ENCODE data around the gene LRP1B. TPM values are rescaled to one million over a fixed set of nuclear protein-coding genes. Genes with fewer than 3 reads are reported as not detected.

The LRP1B gene
- total RNA-seq, 1 donor from 2014 or later, result 0.54 TPM

DNA sequence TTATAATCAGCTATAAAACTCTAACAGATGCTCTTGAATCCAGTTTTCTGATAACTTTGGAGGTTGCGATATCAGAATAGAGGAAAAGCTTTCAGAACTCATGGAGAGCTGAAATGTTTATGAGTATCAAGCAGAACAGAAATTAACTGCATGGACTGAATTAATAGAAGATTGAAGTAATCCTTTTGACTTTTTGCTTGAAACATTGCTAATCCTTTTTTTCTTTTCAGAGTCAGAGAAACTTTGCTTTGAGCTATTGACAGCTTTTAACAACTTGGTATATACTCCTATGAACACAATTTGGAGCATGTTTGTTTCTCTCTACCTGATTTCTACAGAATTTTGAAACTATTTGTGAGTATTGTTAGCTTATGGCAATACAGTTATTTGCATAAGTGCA, 1254.8 kb downstream of the LRP1B start:
- DNase-seq (ENCODE audit: low read depth, low spot score), result no peak
- Mint-ChIP-seq H3K36me3 (ENCODE audit: low read depth) (peaks cover 9% of the 10 kb centered on the region), H3K4me3 (no peak overlapping the region), H3K27me3 (ENCODE audit: low read depth) (no peaks in the 10 kb centered on the region), H3K4me1 (no peaks in the 10 kb centered on the region), H3K9me3 (peaks cover 10% of the 10 kb centered on the region), H3K27ac (ENCODE audit: unreplicated experiment) (no peak overlapping the region)
- TF ChIP-seq, protein P1, sequence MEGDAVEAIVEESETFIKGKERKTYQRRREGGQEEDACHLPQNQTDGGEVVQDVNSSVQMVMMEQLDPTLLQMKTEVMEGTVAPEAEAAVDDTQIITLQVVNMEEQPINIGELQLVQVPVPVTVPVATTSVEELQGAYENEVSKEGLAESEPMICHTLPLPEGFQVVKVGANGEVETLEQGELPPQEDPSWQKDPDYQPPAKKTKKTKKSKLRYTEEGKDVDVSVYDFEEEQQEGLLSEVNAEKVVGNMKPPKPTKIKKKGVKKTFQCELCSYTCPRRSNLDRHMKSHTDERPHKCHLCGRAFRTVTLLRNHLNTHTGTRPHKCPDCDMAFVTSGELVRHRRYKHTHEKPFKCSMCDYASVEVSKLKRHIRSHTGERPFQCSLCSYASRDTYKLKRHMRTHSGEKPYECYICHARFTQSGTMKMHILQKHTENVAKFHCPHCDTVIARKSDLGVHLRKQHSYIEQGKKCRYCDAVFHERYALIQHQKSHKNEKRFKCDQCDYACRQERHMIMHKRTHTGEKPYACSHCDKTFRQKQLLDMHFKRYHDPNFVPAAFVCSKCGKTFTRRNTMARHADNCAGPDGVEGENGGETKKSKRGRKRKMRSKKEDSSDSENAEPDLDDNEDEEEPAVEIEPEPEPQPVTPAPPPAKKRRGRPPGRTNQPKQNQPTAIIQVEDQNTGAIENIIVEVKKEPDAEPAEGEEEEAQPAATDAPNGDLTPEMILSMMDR (conservative IDR thresholded peaks at IDR 0.05), result no peak

DNA sequence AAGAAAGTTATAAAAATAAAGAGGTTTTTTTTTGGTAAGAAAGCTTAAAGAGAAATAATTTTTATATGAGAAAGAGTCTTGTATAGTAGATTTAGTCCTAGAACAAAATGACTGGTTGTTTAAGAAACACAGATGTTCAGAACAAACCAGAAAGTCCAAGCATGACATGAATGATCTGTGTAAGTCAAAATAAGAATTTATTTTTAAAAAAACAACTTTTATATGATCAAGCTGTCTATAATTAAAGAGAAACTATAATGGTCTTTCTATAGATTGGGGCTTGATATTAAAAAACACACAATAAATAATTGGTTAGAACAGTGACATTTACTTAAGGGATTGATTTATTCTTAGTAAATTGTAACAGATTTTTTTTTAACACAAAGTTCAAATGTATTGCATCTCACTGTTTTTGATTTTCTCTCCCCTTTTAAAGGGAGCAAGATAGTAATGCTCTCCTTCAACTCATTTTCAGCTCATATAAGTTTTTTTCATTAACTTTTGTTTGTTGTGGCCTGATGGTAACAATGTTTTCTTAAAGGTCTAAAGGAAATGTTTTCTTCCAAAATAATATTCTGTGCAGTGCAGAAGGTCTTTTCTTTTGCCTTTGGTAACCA, 1256.8 kb downstream of the LRP1B start:
- peaks cover 12% of the 10 kb centered on the region for H3K9me3 Mint-ChIP-seq

GRCh38 chr2:140869925-140870324, 1260.9 kb downstream of the LRP1B start:
- no peaks in the 10 kb centered on the region for H3K27me3 Mint-ChIP-seq (ENCODE audit: low read depth)
- peaks cover 13% of the 10 kb centered on the region for H3K9me3 Mint-ChIP-seq
- H3K27ac Mint-ChIP-seq (ENCODE audit: unreplicated experiment), result no peak overlapping the region
- no peaks in the 10 kb centered on the region for H3K4me1 Mint-ChIP-seq
- TF ChIP-seq, protein P1 (conservative IDR thresholded peaks at IDR 0.05), result no peak
- no peak overlapping the region for H3K4me3 Mint-ChIP-seq
- DNase-seq (ENCODE audit: low read depth, low spot score), result no peak
- peaks cover 8% of the 10 kb centered on the region for H3K36me3 Mint-ChIP-seq (ENCODE audit: low read depth)

More for the DNA sequence above, 1256.8 kb downstream of the LRP1B start:
- Mint-ChIP-seq H3K4me3 (no peak overlapping the region), H3K4me1 (no peaks in the 10 kb centered on the region), H3K27ac (ENCODE audit: unreplicated experiment) (no peak overlapping the region), H3K27me3 (ENCODE audit: low read depth) (no peaks in the 10 kb centered on the region), H3K36me3 (ENCODE audit: low read depth) (peaks cover 14% of the 10 kb centered on the region)
- DNase-seq (ENCODE audit: low read depth, low spot score), result no peak
- TF ChIP-seq, protein P1 (conservative IDR thresholded peaks at IDR 0.05), result no peak

GRCh38 chr2:140869107-140869506, 1261.7 kb downstream of the LRP1B start:
- no peak overlapping the region for H3K27ac Mint-ChIP-seq (ENCODE audit: unreplicated experiment)
- TF ChIP-seq, protein P1 (conservative IDR thresholded peaks at IDR 0.05), result no peak
- no peak overlapping the region for H3K4me3 Mint-ChIP-seq
- H3K4me1 Mint-ChIP-seq, result no peaks in the 10 kb centered on the region
- no peak for DNase-seq (ENCODE audit: low read depth, low spot score)
- peaks cover 13% of the 10 kb centered on the region for H3K9me3 Mint-ChIP-seq
- H3K27me3 Mint-ChIP-seq (ENCODE audit: low read depth), result no peaks in the 10 kb centered on the region
- peaks cover 8% of the 10 kb centered on the region for H3K36me3 Mint-ChIP-seq (ENCODE audit: low read depth)

DNA sequence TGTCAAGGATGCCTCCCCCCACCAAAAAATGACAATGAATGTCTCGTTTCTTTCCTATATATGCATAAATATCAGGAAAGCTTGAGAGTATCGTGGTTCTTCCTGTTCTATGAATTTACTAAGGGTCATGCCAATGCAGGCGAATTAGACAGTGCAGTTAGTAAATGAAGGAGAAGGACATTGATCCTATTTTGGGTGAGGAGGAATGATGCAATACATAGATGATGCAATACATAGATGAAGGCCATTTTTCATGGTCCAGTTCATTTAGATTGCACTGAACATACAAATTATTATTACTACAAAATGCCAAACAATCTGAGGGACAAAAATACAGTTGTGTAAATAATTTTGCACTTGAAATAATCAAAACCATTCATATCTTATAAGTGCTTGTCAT, 1265.0 kb downstream of the LRP1B start:
- H3K9me3 Mint-ChIP-seq, result peaks cover 17% of the 10 kb centered on the region
- DNase-seq (ENCODE audit: low read depth, low spot score), result no peak
- H3K27me3 Mint-ChIP-seq (ENCODE audit: low read depth), result no peaks in the 10 kb centered on the region
- H3K4me3 Mint-ChIP-seq, result no peak overlapping the region
- H3K36me3 Mint-ChIP-seq (ENCODE audit: low read depth), result peaks cover 11% of the 10 kb centered on the region
- H3K4me1 Mint-ChIP-seq, result no peaks in the 10 kb centered on the region
- H3K27ac Mint-ChIP-seq (ENCODE audit: unreplicated experiment), result no peak overlapping the region
- TF ChIP-seq, protein P1 (conservative IDR thresholded peaks at IDR 0.05), result no peak

Measured in neural crest cell (in vitro differentiated cells).